SKM-1 (cell line): Measurements from ENCODE around the gene TANC1.

ENCODE experiments used
- DNase-seq: peaks from one replicate; lab custom pipeline; 2025; ENCODE audit not compliant: unreplicated experiment; lab: John Stamatoyannopoulos, UW

Gene TANC1

GRCh38 chr2:159243529-159243928 is 275.1 kb downstream of the TANC1 start:
- DNase-seq: no peak

DNA sequence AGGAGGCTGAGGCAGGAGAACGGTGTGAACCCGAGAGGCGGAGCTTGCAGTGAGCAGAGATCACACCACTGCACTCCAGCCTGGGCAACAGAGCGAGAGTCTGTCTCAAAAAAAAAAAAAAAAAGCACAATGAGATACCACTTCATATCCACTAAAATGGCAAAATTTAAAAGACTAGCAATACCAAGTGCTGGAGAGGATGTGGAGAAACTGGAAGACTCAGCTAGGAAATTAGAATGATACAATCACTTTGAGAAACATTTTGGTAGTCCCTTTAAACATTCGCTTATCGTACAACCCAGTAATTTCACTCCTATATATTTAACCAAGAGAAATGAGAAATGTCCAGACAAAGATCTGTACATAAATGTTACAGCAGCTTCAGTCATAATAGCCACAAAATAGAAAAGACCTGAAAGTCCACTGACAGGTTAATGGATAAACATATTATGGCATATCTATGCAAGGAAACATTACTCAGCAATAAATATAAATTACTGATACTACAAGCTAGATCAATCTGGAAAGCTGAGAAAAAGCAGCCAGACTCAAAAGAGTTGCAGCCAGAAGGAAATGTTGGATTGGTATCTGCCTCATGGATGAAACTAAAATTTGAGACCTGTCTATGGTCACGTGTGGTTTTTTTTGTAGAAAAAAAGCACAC is 278.0 kb downstream of the TANC1 start:
- DNase-seq: no peak

GRCh38 chr2:159249990-159250715 is 281.7 kb downstream of the TANC1 start:
- DNase-seq: peak; percentile 42

- no peak for DNase-seq
Observed at GRCh38 chr2:159251296-159252173, 283.1 kb downstream of the TANC1 start.

- DNase-seq: no peak
Observed at GRCh38 chr2:159252905-159253304, 284.5 kb downstream of the TANC1 start.

DNA sequence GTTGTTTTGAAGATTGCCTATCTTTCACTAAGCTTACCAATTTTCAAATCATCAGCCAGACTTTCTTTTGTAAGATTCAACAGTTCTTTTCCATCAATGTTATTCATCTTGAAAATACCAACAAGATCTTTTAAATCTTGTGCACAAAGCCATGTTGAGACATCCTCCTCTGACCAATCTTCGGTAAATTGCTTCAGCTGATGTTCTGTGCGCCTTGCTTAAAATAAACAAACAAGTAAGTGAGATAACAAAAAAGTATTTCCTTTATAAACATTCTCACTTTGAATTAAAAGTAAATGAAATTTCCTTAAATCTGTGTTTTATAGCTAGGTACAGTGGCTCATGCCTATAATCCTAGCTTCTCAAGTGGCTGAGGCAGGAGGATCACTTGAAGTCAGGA is 287.7 kb downstream of the TANC1 start:
- no peak for DNase-seq

- DNase-seq: no peak
Observed at GRCh38 chr2:159262226-159262625, 293.8 kb downstream of the TANC1 start.

GRCh38 chr2:159262904-159263303 is 294.5 kb downstream of the TANC1 start:
- no peak for DNase-seq

- no peak for DNase-seq
Observed at GRCh38 chr2:159265171-159265576, 296.7 kb downstream of the TANC1 start.

DNA sequence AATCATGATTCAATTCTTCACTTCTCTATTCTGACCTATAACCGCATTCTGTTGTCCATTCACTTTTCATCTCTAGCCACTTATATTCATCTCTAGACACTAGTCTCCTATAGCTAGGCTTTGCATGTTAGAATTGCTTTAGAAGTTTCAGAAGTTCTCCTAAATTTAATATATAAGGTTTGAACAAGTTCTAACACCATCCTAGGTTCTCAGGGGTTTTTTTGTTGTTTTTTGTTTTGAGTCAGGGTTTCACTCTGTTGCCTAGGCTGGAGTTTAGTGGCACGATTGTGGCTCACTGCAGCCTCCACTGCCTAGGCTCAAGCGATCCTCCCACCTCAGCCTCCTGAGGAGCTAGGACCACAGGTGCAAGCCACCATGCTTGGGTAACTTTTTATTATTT is 298.1 kb downstream of the TANC1 start:
- DNase-seq: no peak

DNA sequence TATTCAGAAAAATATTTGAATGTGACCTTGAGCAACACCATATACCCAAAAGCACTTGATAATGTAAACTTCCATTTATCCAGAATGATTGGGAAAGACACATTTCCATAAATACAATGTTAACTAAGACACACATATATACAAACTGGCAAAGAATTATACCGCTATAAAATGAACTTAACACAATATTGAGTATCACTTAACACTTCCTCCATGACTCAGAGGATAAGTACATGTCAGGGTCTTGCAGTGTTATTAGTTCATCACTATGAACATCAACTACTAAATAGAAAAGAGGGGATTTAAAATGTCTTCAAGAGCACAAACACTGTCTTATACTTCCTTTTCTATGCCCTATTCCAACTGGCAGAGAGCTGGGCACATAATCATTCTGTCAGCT is 299.5 kb downstream of the TANC1 start:
- no peak for DNase-seq

DNA sequence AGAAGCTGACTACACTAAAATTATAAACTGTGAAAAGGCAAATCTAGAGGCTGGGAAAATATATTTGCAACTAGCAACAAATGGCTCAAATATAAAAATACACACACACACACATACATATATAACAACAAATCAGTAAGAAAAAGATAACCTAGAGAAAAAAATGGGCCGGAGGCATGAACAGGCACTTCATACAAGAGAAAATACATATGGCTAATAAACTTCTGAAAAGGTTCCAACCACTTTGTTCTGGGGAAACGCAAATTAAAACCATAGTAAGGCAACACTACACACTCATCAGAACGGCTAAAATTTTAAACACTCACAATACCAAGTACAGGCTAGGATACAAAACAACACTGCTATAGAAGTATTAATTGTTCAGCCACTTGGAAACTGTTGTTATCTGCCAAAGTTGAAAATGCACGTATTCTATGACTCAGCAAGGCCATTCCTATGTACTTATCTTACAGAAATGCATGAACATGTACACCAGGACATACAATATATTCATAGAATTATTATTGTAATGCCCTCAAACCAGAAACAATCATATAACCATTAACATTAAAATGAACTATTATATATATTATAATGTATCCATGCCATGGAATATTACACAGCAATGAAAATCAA is 302.4 kb downstream of the TANC1 start:
- DNase-seq: no peak

- DNase-seq: no peak
Observed at GRCh38 chr2:159272156-159272555, 303.7 kb downstream of the TANC1 start.

DNA sequence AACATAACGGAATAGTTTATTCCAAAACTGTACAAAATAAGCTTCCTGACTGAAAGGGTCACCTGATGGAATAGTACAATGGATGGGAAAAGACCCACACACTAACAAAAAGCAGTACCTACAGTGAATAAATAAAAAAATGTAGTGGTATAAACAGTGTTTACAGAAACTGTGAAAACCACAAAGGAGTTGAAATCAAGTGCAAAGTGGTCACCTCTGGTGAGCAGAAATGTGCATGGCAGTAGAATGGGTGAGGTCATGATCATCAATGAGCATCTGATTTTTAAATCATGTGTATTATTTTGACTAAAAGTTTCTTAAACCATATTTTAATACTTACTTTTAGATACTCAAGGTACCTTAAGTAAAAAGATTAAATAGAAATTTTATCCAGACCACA is 306.7 kb downstream of the TANC1 start:
- DNase-seq: no peak

DNA sequence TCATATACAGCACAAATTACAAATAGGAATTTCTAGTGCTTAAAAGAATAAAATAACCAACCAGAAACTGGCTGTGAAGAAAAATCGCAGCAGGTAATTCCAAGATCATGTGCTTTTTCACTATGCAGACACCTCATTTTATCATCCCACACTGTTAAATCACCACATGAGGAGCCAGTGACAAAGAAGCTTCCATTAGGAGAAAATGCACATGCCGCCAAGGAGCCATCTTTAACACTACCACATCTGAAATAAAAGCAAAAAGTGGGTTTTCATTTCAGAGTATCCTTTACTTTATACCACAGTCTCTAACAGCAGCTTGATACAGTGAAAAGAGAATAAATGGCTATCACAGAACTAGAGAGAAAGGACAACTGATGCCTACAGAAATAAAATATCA is 311.3 kb downstream of the TANC1 start:
- DNase-seq: no peak

DNA sequence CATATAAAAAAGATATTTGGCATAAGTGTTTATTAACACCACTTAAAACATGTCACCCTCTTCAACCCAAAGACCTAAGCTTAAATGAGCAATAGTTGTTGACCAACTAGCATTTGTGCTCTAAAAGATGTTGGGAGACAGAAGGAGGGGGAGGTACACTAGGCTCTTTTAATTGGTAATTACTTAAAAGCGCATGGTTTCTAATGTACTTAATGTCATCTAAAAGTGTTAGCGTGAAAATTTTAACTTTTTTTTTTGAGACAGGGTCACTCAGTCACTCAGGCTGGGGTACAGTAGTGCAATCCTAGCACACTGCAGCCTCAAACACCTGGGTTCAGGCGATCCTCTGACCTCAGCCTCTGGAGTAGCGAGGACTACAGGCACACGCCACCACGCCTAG is 312.6 kb downstream of the TANC1 start:
- no peak for DNase-seq
